Measurements from ENCODE around the gene GRIN2C. TPM values are rescaled to one million over a fixed set of nuclear protein-coding genes. Genes with fewer than 3 reads are reported as not detected.

GRIN2C gene
- total RNA-seq, 1 experiment from 2014 or later: 0.44 TPM

DNA sequence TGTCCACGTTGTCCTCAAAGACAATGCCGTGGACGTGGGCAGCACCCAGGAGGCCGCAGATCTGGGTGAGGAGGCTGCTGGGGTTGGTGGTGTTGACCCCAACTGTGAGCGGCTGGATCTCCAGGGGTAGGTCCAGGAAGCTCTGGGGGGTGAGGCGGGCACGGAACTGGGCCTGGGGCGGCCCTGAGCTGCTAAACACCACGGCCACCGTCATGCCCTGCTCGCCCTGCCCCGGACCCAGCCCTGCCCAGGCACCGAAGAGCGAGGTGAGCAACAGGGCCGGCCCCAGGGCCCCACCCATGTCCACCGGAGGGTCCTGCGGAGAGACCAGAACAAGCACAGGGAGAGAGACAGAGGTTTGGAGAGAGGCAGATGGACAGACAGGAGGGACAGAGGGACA is 4.9 kb downstream of the GRIN2C start:
- no CpG with 5 or more reads among the region's 17 CpGs for WGBS (ENCODE audit: extremely low coverage, insufficient read length, low lambda C conversion rate)
- H4K8ac ChIP-seq (replicated peaks; ENCODE audit: insufficient read length, low read depth, low read length): no peak overlapping the region
- no peak overlapping the region for H2AK5ac ChIP-seq (ENCODE audit: insufficient read length, low read length)
- no peaks in the 10 kb centered on the region for H3K4me1 ChIP-seq (ENCODE audit: insufficient read depth, low read length)
- H2AFZ ChIP-seq (ENCODE audit: low read length): no peak overlapping the region
- no peak overlapping the region for H2BK12ac ChIP-seq (ENCODE audit: insufficient read length, low read depth, low read length)
- no peak for DNase-seq
- H3K23me2 ChIP-seq (ENCODE audit: insufficient read length, low read depth, low read length, poor library complexity, severe bottlenecking): peaks cover 15% of the 10 kb centered on the region
- no peak overlapping the region for H4K91ac ChIP-seq (ENCODE audit: insufficient read length, low read depth, low read length)
- no peak overlapping the region for H3K18ac ChIP-seq (ENCODE audit: insufficient read length, low read depth, low read length)
- no peak overlapping the region for H2BK15ac ChIP-seq (ENCODE audit: low read depth, low read length)
- no peak overlapping the region for H2BK5ac ChIP-seq (ENCODE audit: insufficient read length, low read length)
- H3K23ac ChIP-seq (ENCODE audit: insufficient read length, low read depth, low read length): no peak overlapping the region
- H3K14ac ChIP-seq (ENCODE audit: insufficient read depth, low read length): no peak overlapping the region
- H3T11ph ChIP-seq (ENCODE audit: low read length): no peak overlapping the region
- no peak overlapping the region for H3K27ac ChIP-seq (ENCODE audit: insufficient read length, low read depth, low read length)
- H3K79me1 ChIP-seq (ENCODE audit: insufficient read depth, low read depth, low read length, poor library complexity, severe bottlenecking): no peaks in the 10 kb centered on the region
- H4K5ac ChIP-seq (ENCODE audit: insufficient read length, low read depth, low read length): no peak overlapping the region
- no peak overlapping the region for H3K4ac ChIP-seq (ENCODE audit: low read depth, low read length)
- H3K4me1 Mint-ChIP-seq: peaks cover 11 to 14% of the 10 kb centered on the region in 2 experiments
- H3K56ac ChIP-seq (ENCODE audit: insufficient read length, low read depth, low read length): no peak overlapping the region
- H3K9ac ChIP-seq (ENCODE audit: extremely low read depth, insufficient read length, low read length): no peak overlapping the region
- no peak overlapping the region for H3K4me2 ChIP-seq (ENCODE audit: insufficient read depth, insufficient read length, low read length)
- no peak overlapping the region for H3K4me3 Mint-ChIP-seq
- no peaks in the 10 kb centered on the region for H3K36me3 Mint-ChIP-seq (ENCODE audit: insufficient read depth in 1 of 3, low read depth in 3 of 3)
- H3K9me3 ChIP-seq (ENCODE audit: control insufficient read depth, low read depth, low read length): no peaks in the 10 kb centered on the region
- no peaks in the 10 kb centered on the region for H3K9me3 Mint-ChIP-seq
- H2BK120ac ChIP-seq (ENCODE audit: low read depth, low read length, poor library complexity, severe bottlenecking): no peak overlapping the region
- no peak overlapping the region; a peak in 1 of 7 replicates for H3K27ac Mint-ChIP-seq
- H2BK20ac ChIP-seq (ENCODE audit: low read depth, low read length, poor library complexity, severe bottlenecking): no peak overlapping the region
- H3K27me3 Mint-ChIP-seq (ENCODE audit: low read depth): peaks cover 93% of the 10 kb centered on the region
- TF ChIP-seq, protein P1, sequence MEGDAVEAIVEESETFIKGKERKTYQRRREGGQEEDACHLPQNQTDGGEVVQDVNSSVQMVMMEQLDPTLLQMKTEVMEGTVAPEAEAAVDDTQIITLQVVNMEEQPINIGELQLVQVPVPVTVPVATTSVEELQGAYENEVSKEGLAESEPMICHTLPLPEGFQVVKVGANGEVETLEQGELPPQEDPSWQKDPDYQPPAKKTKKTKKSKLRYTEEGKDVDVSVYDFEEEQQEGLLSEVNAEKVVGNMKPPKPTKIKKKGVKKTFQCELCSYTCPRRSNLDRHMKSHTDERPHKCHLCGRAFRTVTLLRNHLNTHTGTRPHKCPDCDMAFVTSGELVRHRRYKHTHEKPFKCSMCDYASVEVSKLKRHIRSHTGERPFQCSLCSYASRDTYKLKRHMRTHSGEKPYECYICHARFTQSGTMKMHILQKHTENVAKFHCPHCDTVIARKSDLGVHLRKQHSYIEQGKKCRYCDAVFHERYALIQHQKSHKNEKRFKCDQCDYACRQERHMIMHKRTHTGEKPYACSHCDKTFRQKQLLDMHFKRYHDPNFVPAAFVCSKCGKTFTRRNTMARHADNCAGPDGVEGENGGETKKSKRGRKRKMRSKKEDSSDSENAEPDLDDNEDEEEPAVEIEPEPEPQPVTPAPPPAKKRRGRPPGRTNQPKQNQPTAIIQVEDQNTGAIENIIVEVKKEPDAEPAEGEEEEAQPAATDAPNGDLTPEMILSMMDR (conservative IDR thresholded peaks at IDR 0.05): no peak
- H4K20me1 ChIP-seq (ENCODE audit: control insufficient read depth, insufficient read depth, insufficient read length): no peaks in the 10 kb centered on the region
- H3K27me3 ChIP-seq (ENCODE audit: insufficient read depth, low read length): peaks cover 49% of the 10 kb centered on the region
- no peaks in the 10 kb centered on the region for H3K79me2 ChIP-seq (ENCODE audit: insufficient read depth, low read length)

Data from H9 (cell line).